H1 (cell line): ENCODE data around the gene B3GLCT. TPM values are rescaled to one million over a fixed set of nuclear protein-coding genes. Genes with fewer than 3 reads are reported as not detected.
"Not testable (repeated sequence)": the region's sequence is repeated elsewhere in the genome, so short reads cannot be mapped to it uniquely, and the experiment has no call there.

Source experiments
- CTCF ChIA-PET: fragments of 300-600 bp; sonication (Branson Sonifier 250); formaldehyde crosslinking; loops from one replicate; lab custom pipeline; 2021; ENCODE audit not compliant: partially characterized antibody; lab: Charles Lee
- POLR2A ChIA-PET: fragments of 300-600 bp; sonication (Branson Sonifier 250); formaldehyde crosslinking; loops from one replicate; lab custom pipeline; 2021; ENCODE audit warnings: inconsistent platforms; ENCODE audit not compliant: partially characterized antibody; lab: Charles Lee
- DNase-seq, 2 experiments: peaks; one replicate each; pipeline versions ENCODE4 v3.0.0 to v3.0.0-alpha.2; 2010 to 2022; ENCODE audit warnings: low spot score in 2 of 2, low read depth in 1 of 2, mixed read lengths in 1 of 2
- FAIRE-seq: peaks from 2 replicates; lab custom pipeline; 2011; peaks lifted over from hg19 to GRCh38; lab: Jason Lieb, UNC
- H2AFZ ChIP-seq: 2 replicates; pipeline ENCODE4 v1.8.1; 2012; ENCODE audit warnings: low read length, inconsistent platforms
- H2AK5ac ChIP-seq: 2 replicates; pipeline ENCODE4 v1.6.1; 2013; ENCODE audit warnings: low read depth, low read length
- H2BK120ac ChIP-seq: replicated peaks from 2 replicates; pipeline ENCODE3; 2013; ENCODE audit warnings: low read depth, low read length, inconsistent platforms
- H2BK12ac ChIP-seq: 2 replicates; pipeline ENCODE4 v1.6.1; 2013; ENCODE audit warnings: low read depth, low read length
- H2BK15ac ChIP-seq: 2 replicates; pipeline ENCODE4 v1.6.1; 2013; ENCODE audit warnings: low read length
- H2BK20ac ChIP-seq: 2 replicates; pipeline ENCODE4 v1.6.1; 2013; ENCODE audit warnings: low read length
- H2BK5ac ChIP-seq: 2 replicates; pipeline ENCODE4 v1.6.1; 2013; ENCODE audit warnings: low read depth, low read length
- H3K14ac ChIP-seq: 2 replicates; pipeline ENCODE4 v1.6.1; 2013; ENCODE audit warnings: inconsistent platforms; ENCODE audit not compliant: insufficient read length
- H3K18ac ChIP-seq: 2 replicates; pipeline ENCODE4 v1.6.1; 2013; ENCODE audit warnings: low read length; ENCODE audit errors: extremely low read depth
- H3K23ac ChIP-seq: 2 replicates; pipeline ENCODE4 v1.6.1; 2013; ENCODE audit warnings: inconsistent platforms; ENCODE audit not compliant: insufficient read length
- H3K23me2 ChIP-seq: 2 replicates; pipeline ENCODE4 v1.6.1; 2013; ENCODE audit warnings: low read depth, low read length
- H3K27ac ChIP-seq: 2 replicates; pipeline ENCODE4 v1.6.1; 2011; ENCODE audit warnings: low read depth, low read length, inconsistent platforms
- H3K27me3 ChIP-seq, 4 experiments: replicated peaks in 1 of 4; 1 replicate in 1 of 4; 2 replicates in 3 of 4; pipeline versions ENCODE4 v1.6.1 to v1.8.1; 2011 to 2013; ENCODE audit warnings: low read length in 3 of 4, mild to moderate bottlenecking in 3 of 4, inconsistent platforms in 2 of 4, mixed read lengths in 2 of 4, moderate library complexity in 1 of 4; ENCODE audit not compliant: control insufficient read depth in 3 of 4, insufficient read depth in 3 of 4; ENCODE audit errors: extremely low read depth in 1 of 4
- H3K36me3 ChIP-seq, 4 experiments: 2 replicates each; pipeline versions ENCODE4 v1.6.1 to v1.8.1; 2011 to 2013; ENCODE audit warnings: mild to moderate bottlenecking in 4 of 4, low read length in 3 of 4, moderate library complexity in 2 of 4, control low read depth in 1 of 4, inconsistent platforms in 1 of 4; ENCODE audit not compliant: insufficient read depth in 4 of 4, control insufficient read depth in 2 of 4
- H3K4ac ChIP-seq: replicated peaks from 2 replicates; pipeline ENCODE3; 2013; ENCODE audit warnings: low read length, low read depth, mixed read lengths, inconsistent platforms; ENCODE audit not compliant: insufficient read length
- H3K4me1 ChIP-seq, 4 experiments: replicated peaks in 1 of 4; 1 replicate in 1 of 4; 2 replicates in 3 of 4; pipeline versions ENCODE4 v1.6.1 to v1.8.1; 2011 to 2013; ENCODE audit warnings: low read length in 3 of 4, inconsistent platforms in 2 of 4, mixed read lengths in 1 of 4; ENCODE audit not compliant: insufficient read depth in 4 of 4, control insufficient read depth in 3 of 4
- H3K4me2 ChIP-seq, 2 experiments: 2 replicates each; pipeline versions ENCODE4 v1.6.1 to v1.8.1; 2011 to 2013; ENCODE audit warnings: low read depth in 2 of 2, low read length in 2 of 2, control low read depth in 1 of 2, inconsistent platforms in 1 of 2, mild to moderate bottlenecking in 1 of 2; ENCODE audit not compliant: insufficient read depth in 1 of 2
- H3K4me3 ChIP-seq, 4 experiments: fragments of 200-600, 300-600 bp in 1 of 4; sonication (generic), shearing (Covaris generic), sonication (Bioruptor Twin) in 1 of 4; 2 replicates each; pipeline versions ENCODE4 v1.5.1 to v1.8.1; 2011 to 2016; ENCODE audit warnings: low read length in 4 of 4, low read depth in 3 of 4, control low read depth in 2 of 4, inconsistent platforms in 2 of 4, mild to moderate bottlenecking in 2 of 4, mixed read lengths in 1 of 4, moderate library complexity in 1 of 4; ENCODE audit not compliant: insufficient read depth in 2 of 4; ENCODE audit errors: extremely low read depth in 1 of 4
- H3K56ac ChIP-seq: replicated peaks from 2 replicates; pipeline ENCODE3; 2013; ENCODE audit warnings: low read depth, mild to moderate bottlenecking, mixed read lengths, low read length, inconsistent platforms; ENCODE audit not compliant: insufficient read length
- H3K79me1 ChIP-seq: 2 replicates; pipeline ENCODE4 v1.6.1; 2013; ENCODE audit warnings: low read depth, low read length, control low read depth
- H3K79me2 ChIP-seq, 2 experiments: 2 replicates each; pipeline versions ENCODE4 v1.6.1 to v1.8.1; 2012 to 2013; ENCODE audit warnings: low read length in 2 of 2, mild to moderate bottlenecking in 2 of 2, inconsistent platforms in 1 of 2; ENCODE audit not compliant: insufficient read depth in 2 of 2, control insufficient read depth in 1 of 2
- H3K9ac ChIP-seq, 4 experiments: replicated peaks in 1 of 4; 1 replicate in 1 of 4; 2 replicates in 3 of 4; pipeline versions ENCODE4 v1.6.1 to v1.8.1; 2011 to 2013; ENCODE audit warnings: low read depth in 3 of 4, low read length in 3 of 4, control low read depth in 2 of 4, mild to moderate bottlenecking in 2 of 4, moderate library complexity in 2 of 4, inconsistent platforms in 1 of 4; ENCODE audit errors: extremely low read depth in 1 of 4
- H3K9me3 ChIP-seq, 2 experiments: 2 replicates each; pipeline versions ENCODE4 v1.6.1 to v1.8.1; 2012 to 2013; ENCODE audit warnings: mild to moderate bottlenecking in 2 of 2, moderate library complexity in 2 of 2, control low read depth in 1 of 2, inconsistent platforms in 1 of 2, low read depth in 1 of 2, low read length in 1 of 2, mixed read lengths in 1 of 2; ENCODE audit not compliant: insufficient read depth in 2 of 2
- H4K20me1 ChIP-seq, 2 experiments: replicated peaks in 1 of 2; 2 replicates each; pipeline versions ENCODE3 to v1.8.1; 2011 to 2013; ENCODE audit warnings: inconsistent platforms in 2 of 2, low read length in 2 of 2, mild to moderate bottlenecking in 1 of 2; ENCODE audit not compliant: insufficient read depth in 2 of 2, control insufficient read depth in 1 of 2
- H4K5ac ChIP-seq: 2 replicates; pipeline ENCODE4 v1.6.1; 2013; ENCODE audit warnings: low read length, low read depth, mixed read lengths, inconsistent platforms; ENCODE audit not compliant: insufficient read length
- H4K8ac ChIP-seq: 2 replicates; pipeline ENCODE4 v1.8.0; 2013; ENCODE audit warnings: mild to moderate bottlenecking, moderate library complexity, low read length, inconsistent platforms; ENCODE audit not compliant: insufficient read depth; ENCODE audit errors: extremely low read depth
- H4K91ac ChIP-seq: replicated peaks from 2 replicates; pipeline ENCODE3; 2013; ENCODE audit warnings: low read length, mixed read lengths, inconsistent platforms; ENCODE audit not compliant: insufficient read length
- WGBS, 2 experiments: shearing (Covaris generic) in 1 of 2; methylation state at CpG; one replicate each; pipeline versions ENCODE4 v1.1.6 to v1.1.7; 2013 to 2015; ENCODE audit warnings: low lambda C conversion rate in 2 of 2, mixed read lengths in 2 of 2, inconsistent platforms in 1 of 2, low coverage in 1 of 2, missing lambda C conversion rate in 1 of 2; ENCODE audit not compliant: insufficient replicate concordance in 2 of 2, insufficient coverage in 1 of 2, insufficient read length in 1 of 2; ENCODE audit errors: extremely low coverage in 1 of 2, missing lambda C conversion rate in 1 of 2; 5-methylcytosine and 5-hydroxymethylcytosine counted together
- polyA plus RNA-seq, 7 experiments: library from polyadenylated mRNA; depleted of rRNA in 3 of 7; stranded (reverse) in 5 of 7; unstranded in 2 of 7; fragments of >200 nt in 5 of 7; fragments of 200-250 nt in 2 of 7; gene quantifications; 1 replicate in 5 of 7; 2 replicates in 1 of 7; 4 replicates in 1 of 7; pipeline versions ENCODE4 v1.2.1 to v1.2.3, GENCODE V29; 2011 to 2013; ENCODE audit warnings: missing spikeins in 2 of 7, mixed read lengths in 2 of 7
- total RNA-seq: library from RNA; stranded (reverse); fragmentation: NEBNext Ultra II Directional; extraction: Animal tissue kit (Norgen Biotek cat#: 25700); gene quantifications from 2 replicates; pipeline ENCODE4 v1.2.1, GENCODE V29; 2021

Gene B3GLCT
- total and polyA plus RNA-seq, 2 of the 8 experiments (the other 6 are each of a cell fraction or from before 2014, with no cell fraction given), result 1.5 to 4.1 TPM

- H3K23me2 ChIP-seq, CTCF ChIA-PET, H2AK5ac ChIP-seq, POLR2A ChIA-PET, H3K56ac ChIP-seq, H3K18ac ChIP-seq, H3K9ac ChIP-seq, H2BK20ac ChIP-seq, H3K4me2 ChIP-seq, H4K20me1 ChIP-seq, H3K9me3 ChIP-seq, H3K79me2 ChIP-seq, FAIRE-seq, H3K23ac ChIP-seq, H3K27me3 ChIP-seq, H3K14ac ChIP-seq, H2AFZ ChIP-seq, H2BK5ac ChIP-seq, H3K79me1 ChIP-seq, H4K91ac ChIP-seq, H4K5ac ChIP-seq, H2BK120ac ChIP-seq, DNase-seq, H3K4me3 ChIP-seq, H3K27ac ChIP-seq, H4K8ac ChIP-seq, H2BK12ac ChIP-seq, H3K36me3 ChIP-seq, H2BK15ac ChIP-seq, H3K4me1 ChIP-seq, H3K4ac ChIP-seq: not testable (repeated sequence)
- 94% methylated on average over 6 of the region's 12 CpGs; no CpG with 5 or more reads in 1 of the 2 experiments for WGBS, 2 experiments
These were observed 21.8 kb upstream of the B3GLCT start for GRCh38 chr13:31177813-31178495.
